B cell (primary cell): ENCODE results near the gene TMEM161B. TPM values are rescaled to one million over a fixed set of nuclear protein-coding genes. Genes with fewer than 3 reads are reported as not detected.

Experiments used
- ATAC-seq: fragments of 200-7000 bp; cut with Tn5 transposase; one replicate; pipeline ENCODE4 v1.10.0; 2021; ENCODE audit warnings: low read depth, mild to moderate bottlenecking, moderate number of reproducible peaks, moderate library complexity
- CTCF ChIA-PET: fragments of 350-600 bp; sonication (Branson Sonifier 250); formaldehyde crosslinking; loops from one replicate; lab custom pipeline; 2021; ENCODE audit warnings: antibody characterized with exemption, inconsistent platforms; lab: Charles Lee
- POLR2A ChIA-PET: fragments of 350-600 bp; sonication (Branson Sonifier 250); formaldehyde crosslinking; loops from one replicate; lab custom pipeline; 2021; ENCODE audit warnings: antibody characterized with exemption; lab: Charles Lee
- DNase-seq: peaks from one replicate; pipeline ENCODE4 v3.0.0; 2013
- H2AFZ ChIP-seq: 2 replicates; pipeline ENCODE4 v1.6.1; 2012; ENCODE audit warnings: mild to moderate bottlenecking, low read depth, low read length; ENCODE audit not compliant: insufficient read depth, poor library complexity, severe bottlenecking
- H3K27ac ChIP-seq, 2 donors: 1 replicate in 1 of 2; 2 replicates in 1 of 2; pipeline ENCODE4 v1.5.1; 2012 to 2013; ENCODE audit warnings: low read length in 2 of 2, mild to moderate bottlenecking in 2 of 2, moderate library complexity in 1 of 2
- H3K27me3 ChIP-seq, 4 experiments: fragments of 200-600 bp in 1 of 4; sonication (generic) in 1 of 4; replicated peaks in 1 of 4; 1 replicate in 2 of 4; 2 replicates in 2 of 4; pipeline versions ENCODE4 v1.6.1 to v1.7.0; 2013 to 2016; ENCODE audit warnings: low read length in 3 of 4, mild to moderate bottlenecking in 2 of 4, mixed read lengths in 1 of 4, moderate library complexity in 1 of 4; ENCODE audit not compliant: insufficient read depth in 4 of 4, control insufficient read depth in 3 of 4; ENCODE audit errors: control extremely low read depth in 1 of 4
- H3K36me3 ChIP-seq, 2 experiments: replicated peaks in 1 of 2; 1 replicate in 1 of 2; 2 replicates in 1 of 2; pipeline versions ENCODE4 v1.6.1 to v1.7.1; 2013; ENCODE audit warnings: low read length in 1 of 2; ENCODE audit not compliant: insufficient read depth in 2 of 2, control insufficient read depth in 1 of 2; ENCODE audit errors: control extremely low read depth in 1 of 2, extremely low read depth in 1 of 2
- H3K4me1 ChIP-seq, 2 donors: fragments of 200-600 bp in 1 of 2; sonication (generic) in 1 of 2; 1 replicate in 1 of 2; 2 replicates in 1 of 2; pipeline versions ENCODE4 v1.5.1 to v1.6.1; 2013 to 2017; ENCODE audit warnings: low read length in 2 of 2; ENCODE audit not compliant: control insufficient read depth in 2 of 2, insufficient read depth in 2 of 2
- H3K4me2 ChIP-seq: replicated peaks from 2 replicates; pipeline ENCODE3; 2012; ENCODE audit warnings: mild to moderate bottlenecking, low read depth, low read length; ENCODE audit not compliant: poor library complexity, severe bottlenecking
- H3K4me3 ChIP-seq, 5 experiments: fragments of 200-600 bp in 1 of 5; sonication (generic) in 1 of 5; 1 replicate in 3 of 5; 2 replicates in 2 of 5; pipeline versions ENCODE4 v1.5.1 to v1.7.0; 2011 to 2016; ENCODE audit warnings: low read length in 4 of 5, mild to moderate bottlenecking in 4 of 5, low read depth in 2 of 5, control low read depth in 1 of 5, moderate library complexity in 1 of 5; ENCODE audit not compliant: insufficient read depth in 1 of 5; ENCODE audit errors: control extremely low read depth in 1 of 5, extremely low read depth in 1 of 5
- H3K79me2 ChIP-seq: fragments of 200-600 bp; sonication (generic); one replicate; pipeline ENCODE4 v1.6.0; 2016; ENCODE audit warnings: low read length; ENCODE audit not compliant: control insufficient read depth, insufficient read depth
- H3K9ac ChIP-seq: fragments of 200-600 bp; sonication (generic); 2 replicates; pipeline ENCODE4 v1.6.1; 2017; ENCODE audit warnings: mild to moderate bottlenecking, low read length, moderate library complexity
- H3K9me3 ChIP-seq, 3 donors: one replicate each; pipeline versions ENCODE4 v1.6.1 to v1.7.1; 2013; ENCODE audit warnings: low read length in 2 of 3; ENCODE audit not compliant: control insufficient read depth in 2 of 3, insufficient read depth in 1 of 3; ENCODE audit errors: control extremely low read depth in 1 of 3
- H4K20me1 ChIP-seq: 2 replicates; pipeline ENCODE4 v1.6.0; 2012; ENCODE audit warnings: mild to moderate bottlenecking, low read length; ENCODE audit not compliant: insufficient read depth, control insufficient read depth, poor library complexity, severe bottlenecking
- H3K27ac Mint-ChIP-seq: one replicate; pipeline ENCODE4 v1.8.0; 2021; ENCODE audit warnings: mixed read lengths
- H3K27me3 Mint-ChIP-seq: one replicate; pipeline ENCODE4 v1.8.0; 2021; ENCODE audit warnings: mixed read lengths
- H3K4me1 Mint-ChIP-seq: one replicate; pipeline ENCODE4 v1.8.0; 2021; ENCODE audit warnings: mixed read lengths
- H3K4me3 Mint-ChIP-seq: one replicate; pipeline ENCODE4 v1.8.0; 2021; ENCODE audit warnings: mixed read lengths
- H3K9me3 Mint-ChIP-seq: one replicate; pipeline ENCODE4 v1.8.0; 2022; ENCODE audit warnings: mixed read lengths; ENCODE audit not compliant: insufficient read depth
- EZH2 ChIP-seq: IDR thresholded peaks from 2 replicates; pipeline ENCODE4 v1.6.1; 2012; ENCODE audit warnings: borderline replicate concordance, low read depth, mild to moderate bottlenecking, moderate library complexity, low read length; ENCODE audit not compliant: insufficient read depth, poor library complexity, severe bottlenecking
- WGBS: methylation state at CpG from one replicate; pipeline ENCODE4 v1.1.5; 2013; ENCODE audit warnings: missing lambda C conversion rate; ENCODE audit not compliant: insufficient coverage; 5-methylcytosine and 5-hydroxymethylcytosine counted together
- intact Hi-C: fragments of 100-400 bp; cut with micrococcal nuclease; formaldehyde crosslinking; loops from one replicate; pipeline ENCODE4 v1.10.0; 2022
- polyA plus RNA-seq: library from polyadenylated mRNA; depleted of rRNA; stranded (reverse); fragments of >200 nt; gene quantifications from 2 replicates; pipeline ENCODE4 v1.2.3, GENCODE V29; 2012
- total RNA-seq, 2 donors: library from RNA; stranded (reverse); fragments of 120-200 nt in 1 of 2; gene quantifications; 1 replicate in 1 of 2; 2 replicates in 1 of 2; pipeline versions ENCODE4 v1.2.3 to v1.2.4, GENCODE V29; 2013 to 2022
- TF ChIP-seq, protein P1 (sequence below): fragments of 200-600 bp; IDR thresholded peaks from one replicate; pipeline ENCODE4 v1.8.0; 2022; ENCODE audit warnings: antibody characterized with exemption, mild to moderate bottlenecking

The TMEM161B gene
- total and polyA plus RNA-seq, 2 donors (not counting 1 experiment from before 2014, with no cell fraction given) = 12.7 to 32.2 TPM

DNA sequence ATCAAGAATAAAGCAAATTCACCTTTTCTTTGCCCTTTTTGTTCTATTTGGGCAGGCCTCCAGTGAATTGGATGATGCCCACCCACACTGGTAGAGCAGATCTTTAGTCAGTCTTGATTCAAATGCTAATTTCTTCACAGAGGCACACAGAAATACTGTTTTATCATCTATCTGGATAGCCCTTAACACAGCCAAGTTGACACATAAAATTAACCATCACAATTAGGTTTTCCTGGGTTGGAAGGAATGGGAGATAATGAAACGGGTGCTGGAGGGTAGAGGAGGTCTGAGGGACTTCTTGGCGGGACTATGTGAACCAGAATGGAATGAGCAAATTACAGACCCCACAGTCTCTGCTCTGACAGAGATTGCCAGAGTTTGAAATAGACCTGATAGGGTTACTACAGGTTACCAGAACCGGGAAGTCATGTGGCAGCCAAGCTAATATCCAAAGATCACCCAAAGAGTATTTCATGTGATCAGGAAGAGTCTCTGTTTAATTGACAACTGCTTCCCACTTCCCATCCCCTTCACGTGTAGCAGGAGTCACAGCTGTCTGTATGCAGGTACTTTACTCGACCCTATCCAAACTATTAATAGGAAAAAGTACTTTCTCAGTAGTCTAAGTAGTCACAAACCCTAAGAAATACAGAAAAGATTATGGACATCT lies 20.0 kb upstream of the TMEM161B start:
- Histone ChIP-seq H3K9ac (no peak overlapping the region), H3K4me1 (no peaks in the 10 kb centered on the region), H4K20me1 (no peaks in the 10 kb centered on the region), H3K4me2 (no peak overlapping the region), H3K9me3 (no peaks in the 10 kb centered on the region), H3K27me3 (no peaks in the 10 kb centered on the region), H2AFZ (no peak overlapping the region), H3K4me3 (no peak overlapping the region), H3K27ac (no peak overlapping the region), H3K36me3 (peaks cover 0 to 3% of the 10 kb centered on the region in 2 experiments), H3K79me2 (no peaks in the 10 kb centered on the region)
- peaks cover 4% of the 10 kb centered on the region for H3K4me1 Mint-ChIP-seq
- intact Hi-C loops = no loop called here
- DNase-seq (no peak), ATAC-seq (no peak)
- ChIA-PET POLR2A (no interaction called here), CTCF (no interaction called here)
- WGBS = 100% methylated on average over 2 of the region's 5 CpGs
- no peaks in the 10 kb centered on the region for H3K9me3 Mint-ChIP-seq
- H3K27ac Mint-ChIP-seq = no peak overlapping the region
- H3K27me3 Mint-ChIP-seq = no peaks in the 10 kb centered on the region
- no peak for TF ChIP-seq EZH2
- TF ChIP-seq, protein P1, sequence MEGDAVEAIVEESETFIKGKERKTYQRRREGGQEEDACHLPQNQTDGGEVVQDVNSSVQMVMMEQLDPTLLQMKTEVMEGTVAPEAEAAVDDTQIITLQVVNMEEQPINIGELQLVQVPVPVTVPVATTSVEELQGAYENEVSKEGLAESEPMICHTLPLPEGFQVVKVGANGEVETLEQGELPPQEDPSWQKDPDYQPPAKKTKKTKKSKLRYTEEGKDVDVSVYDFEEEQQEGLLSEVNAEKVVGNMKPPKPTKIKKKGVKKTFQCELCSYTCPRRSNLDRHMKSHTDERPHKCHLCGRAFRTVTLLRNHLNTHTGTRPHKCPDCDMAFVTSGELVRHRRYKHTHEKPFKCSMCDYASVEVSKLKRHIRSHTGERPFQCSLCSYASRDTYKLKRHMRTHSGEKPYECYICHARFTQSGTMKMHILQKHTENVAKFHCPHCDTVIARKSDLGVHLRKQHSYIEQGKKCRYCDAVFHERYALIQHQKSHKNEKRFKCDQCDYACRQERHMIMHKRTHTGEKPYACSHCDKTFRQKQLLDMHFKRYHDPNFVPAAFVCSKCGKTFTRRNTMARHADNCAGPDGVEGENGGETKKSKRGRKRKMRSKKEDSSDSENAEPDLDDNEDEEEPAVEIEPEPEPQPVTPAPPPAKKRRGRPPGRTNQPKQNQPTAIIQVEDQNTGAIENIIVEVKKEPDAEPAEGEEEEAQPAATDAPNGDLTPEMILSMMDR = no peak
- H3K4me3 Mint-ChIP-seq = no peak overlapping the region

DNA sequence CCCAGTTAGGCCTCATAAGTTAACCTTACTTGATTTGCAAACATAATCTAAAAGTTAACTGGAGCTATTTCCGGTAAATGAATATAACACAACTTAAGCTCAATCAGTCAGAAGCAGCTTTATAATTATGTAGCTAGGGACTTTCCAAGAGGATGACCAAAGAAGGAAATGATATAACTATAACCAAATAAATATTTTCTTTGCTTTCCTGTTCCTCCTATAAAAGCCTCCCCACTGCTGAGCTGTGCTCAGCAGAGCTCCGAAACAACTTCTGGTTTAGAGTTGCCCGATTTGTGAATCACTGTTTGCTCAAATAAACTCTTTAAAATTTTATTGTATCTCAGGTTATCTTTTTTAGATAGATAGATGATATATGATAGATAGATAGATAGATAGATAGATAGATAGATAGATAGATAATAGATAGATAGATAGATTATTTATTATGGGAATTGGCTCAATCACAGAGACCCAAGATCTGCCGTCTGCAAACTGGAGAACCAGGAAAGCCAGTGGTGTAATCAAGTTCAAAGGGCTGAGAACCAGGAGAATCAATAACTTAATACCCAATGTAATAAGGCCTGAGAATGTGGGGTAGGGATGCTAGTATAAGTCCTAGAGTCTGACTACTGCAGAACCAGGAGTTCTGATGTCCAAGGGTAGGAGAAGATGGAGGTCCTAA lies 19.3 kb upstream of the TMEM161B start:
- no peak overlapping the region for H3K4me3 ChIP-seq
- CTCF ChIA-PET = no interaction called here
- DNase-seq = no peak

More for the DNA sequence above, 19.3 kb upstream of the TMEM161B start:
- ATAC-seq = no peak
- Mint-ChIP-seq H3K27ac (no peak overlapping the region), H3K4me3 (no peak overlapping the region), H3K27me3 (no peaks in the 10 kb centered on the region), H3K9me3 (no peaks in the 10 kb centered on the region), H3K4me1 (peaks cover 4% of the 10 kb centered on the region)
- Histone ChIP-seq H3K4me1 (no peaks in the 10 kb centered on the region), H4K20me1 (no peaks in the 10 kb centered on the region), H3K9me3 (no peaks in the 10 kb centered on the region), H3K27me3 (no peaks in the 10 kb centered on the region), H3K36me3 (peaks cover 0 to 3% of the 10 kb centered on the region in 2 experiments), H2AFZ (no peak overlapping the region), H3K9ac (no peak overlapping the region), H3K4me2 (no peak overlapping the region), H3K79me2 (no peaks in the 10 kb centered on the region), H3K27ac (no peak overlapping the region)
- TF ChIP-seq, protein P1 = no peak
- TF ChIP-seq EZH2 = no peak
- intact Hi-C loops = no loop called here
- POLR2A ChIA-PET = no interaction called here
- no CpG with 5 or more reads among the region's 4 CpGs for WGBS
